ENCODE data around the gene TMEM163. TPM values are rescaled to one million over a fixed set of nuclear protein-coding genes. Genes with fewer than 3 reads are reported as not detected.
"Not testable (repeated sequence)": the region's sequence is repeated elsewhere in the genome, so short reads cannot be mapped to it uniquely, and the experiment has no call there.

The TMEM163 gene
- total RNA-seq, 2 donors from 2014 or later = 0.12 TPM

DNA sequence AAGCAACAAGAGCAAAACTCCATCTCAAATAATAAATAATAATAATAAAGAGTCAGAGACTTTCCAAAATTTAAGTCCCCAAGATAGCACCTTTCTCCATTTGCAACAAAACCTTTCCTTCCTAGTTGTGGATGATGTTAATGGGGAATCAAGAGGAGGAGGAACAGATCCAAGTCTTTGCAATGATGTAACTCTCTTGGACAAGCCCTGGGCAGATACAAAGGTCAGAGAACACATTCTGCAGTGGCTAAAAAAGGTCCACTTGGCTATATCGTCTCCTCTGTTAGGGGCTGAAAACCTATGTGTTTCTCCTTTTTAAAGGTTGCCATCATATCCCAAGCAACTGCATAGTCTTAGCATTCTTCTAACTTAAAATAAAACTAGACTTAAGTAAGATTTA is 151.1 kb downstream of the TMEM163 start:
- no peaks in the 10 kb centered on the region for H3K9me3 Mint-ChIP-seq
- no peak overlapping the region for H3K4me3 Mint-ChIP-seq
- peaks cover 5% of the 10 kb centered on the region for H3K4me1 Mint-ChIP-seq (ENCODE audit: low read depth)
- DNase-seq (no peak), ATAC-seq (replicated peaks in 1 of 2) (no peak)
- no peaks in the 10 kb centered on the region for H3K36me3 Mint-ChIP-seq (ENCODE audit: insufficient read depth in 2 of 2)
- H3K27me3 Mint-ChIP-seq (ENCODE audit: low read depth) = peaks cover 5% of the 10 kb centered on the region
- no peak overlapping the region for H3K27ac Mint-ChIP-seq

DNA sequence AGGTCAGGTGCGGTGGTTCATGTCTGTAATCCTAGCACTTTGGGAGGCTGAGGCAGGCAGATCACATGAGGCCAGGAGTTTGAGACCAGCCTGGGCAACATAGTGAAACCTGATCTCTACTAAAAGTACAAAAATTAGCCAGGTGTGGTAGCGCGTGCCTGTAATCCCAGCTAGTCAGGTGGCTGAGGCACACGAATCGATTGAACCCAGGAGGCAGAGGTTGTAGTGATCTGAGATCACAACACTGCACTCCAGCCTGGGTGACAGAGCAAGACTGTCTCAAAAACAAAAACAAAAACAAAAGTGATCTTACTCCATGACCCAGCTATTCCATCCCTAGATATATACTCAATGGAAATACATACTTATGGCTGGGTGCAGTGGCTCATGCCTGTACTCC is 153.8 kb downstream of the TMEM163 start:
- not testable (repeated sequence) for H3K4me1 Mint-ChIP-seq (ENCODE audit: low read depth); DNase-seq; ATAC-seq (replicated peaks in 1 of 2); H3K36me3 Mint-ChIP-seq (ENCODE audit: insufficient read depth in 2 of 2); H3K27me3 Mint-ChIP-seq (ENCODE audit: low read depth); H3K27ac Mint-ChIP-seq; H3K9me3 Mint-ChIP-seq; H3K4me3 Mint-ChIP-seq

DNA sequence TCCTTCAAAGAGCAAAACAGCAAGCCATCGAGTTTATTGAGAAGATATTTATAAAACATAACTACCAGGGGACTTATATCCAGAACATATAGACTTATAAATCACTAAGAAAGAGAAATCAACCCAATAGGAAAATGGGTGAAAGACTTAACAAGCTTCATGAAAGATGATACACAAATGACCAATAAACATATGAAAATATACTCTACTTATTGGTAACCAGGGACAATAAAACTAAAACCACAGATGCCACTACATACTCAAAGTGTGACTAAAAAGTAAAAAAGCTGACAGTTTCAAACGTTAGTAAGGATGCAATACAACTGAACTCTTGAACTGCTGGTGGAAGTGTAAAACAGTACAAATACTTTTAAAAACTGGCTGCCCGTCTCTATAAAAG is 154.3 kb downstream of the TMEM163 start:
- H3K27ac Mint-ChIP-seq = peak overlapping the region; percentile 44
- ATAC-seq (replicated peaks in 1 of 2) = peak; percentile 61 to 81
- no peaks in the 10 kb centered on the region for H3K36me3 Mint-ChIP-seq (ENCODE audit: insufficient read depth in 2 of 2)
- peaks cover 5% of the 10 kb centered on the region for H3K4me1 Mint-ChIP-seq (ENCODE audit: low read depth)
- peaks cover 10% of the 10 kb centered on the region for H3K27me3 Mint-ChIP-seq (ENCODE audit: low read depth)
- DNase-seq = no peak
- no peak overlapping the region for H3K4me3 Mint-ChIP-seq
- no peaks in the 10 kb centered on the region for H3K9me3 Mint-ChIP-seq

DNA sequence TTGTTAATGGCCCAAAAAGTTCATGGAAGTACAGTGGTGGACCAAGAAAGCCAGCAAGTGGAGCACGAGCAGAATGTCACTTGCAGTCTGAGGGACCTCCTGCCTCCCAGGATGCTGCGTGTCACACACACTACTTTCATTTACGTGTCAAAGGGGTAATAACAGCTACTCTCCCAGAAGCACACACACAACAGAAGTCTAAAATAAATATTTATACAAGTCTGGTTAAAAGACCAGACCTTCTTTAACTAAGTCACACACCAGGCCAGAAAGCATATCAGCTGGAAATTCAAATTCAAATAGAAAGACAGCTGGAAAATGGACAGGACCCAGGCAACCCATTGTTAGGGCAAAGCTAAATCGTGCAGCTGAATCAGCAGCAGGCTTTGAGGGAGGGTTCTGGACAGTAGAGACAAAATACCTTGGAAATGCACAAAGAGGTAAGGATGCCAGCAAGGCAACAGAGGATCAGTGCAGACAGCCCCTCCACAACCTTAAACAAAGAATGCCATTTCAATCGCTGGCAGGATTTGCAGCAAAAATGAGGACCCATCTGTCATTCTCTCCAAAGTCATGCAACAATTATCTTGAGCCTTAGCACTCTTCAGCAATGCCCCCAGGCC is 160.5 kb downstream of the TMEM163 start:
- Mint-ChIP-seq H3K27ac (no peak overlapping the region), H3K9me3 (no peaks in the 10 kb centered on the region), H3K4me3 (no peak overlapping the region), H3K27me3 (ENCODE audit: low read depth) (peaks cover 5% of the 10 kb centered on the region), H3K36me3 (ENCODE audit: insufficient read depth in 2 of 2) (no peaks in the 10 kb centered on the region), H3K4me1 (ENCODE audit: low read depth) (no peaks in the 10 kb centered on the region)
- ATAC-seq (replicated peaks in 1 of 2) (no peak), DNase-seq (no peak)

DNA sequence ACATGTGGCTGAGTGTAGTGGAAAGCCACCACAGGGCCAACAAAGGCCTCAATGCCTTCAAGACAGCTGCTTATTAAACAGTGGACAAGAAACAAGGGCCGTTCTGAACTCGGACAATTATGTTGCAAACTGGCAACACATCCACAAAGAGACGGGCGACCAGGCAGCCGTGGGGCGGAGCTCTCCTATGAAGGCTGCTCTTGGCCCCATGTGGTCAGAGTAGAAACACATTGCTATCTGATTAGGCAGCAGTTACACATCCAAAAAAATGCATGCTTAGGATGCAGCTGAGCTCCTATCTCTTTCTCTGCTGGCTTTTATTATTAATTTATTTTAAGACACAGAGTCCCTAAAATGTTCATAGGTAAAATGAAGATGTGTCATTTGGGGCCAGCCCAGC is 163.4 kb downstream of the TMEM163 start:
- DNase-seq (no peak), ATAC-seq (replicated peaks in 1 of 2) (no peak)
- no peaks in the 10 kb centered on the region for H3K36me3 Mint-ChIP-seq (ENCODE audit: insufficient read depth in 2 of 2)
- H3K4me1 Mint-ChIP-seq (ENCODE audit: low read depth) = no peaks in the 10 kb centered on the region
- no peak overlapping the region for H3K4me3 Mint-ChIP-seq
- H3K27me3 Mint-ChIP-seq (ENCODE audit: low read depth) = no peaks in the 10 kb centered on the region
- H3K9me3 Mint-ChIP-seq = no peaks in the 10 kb centered on the region
- no peak overlapping the region for H3K27ac Mint-ChIP-seq

DNA sequence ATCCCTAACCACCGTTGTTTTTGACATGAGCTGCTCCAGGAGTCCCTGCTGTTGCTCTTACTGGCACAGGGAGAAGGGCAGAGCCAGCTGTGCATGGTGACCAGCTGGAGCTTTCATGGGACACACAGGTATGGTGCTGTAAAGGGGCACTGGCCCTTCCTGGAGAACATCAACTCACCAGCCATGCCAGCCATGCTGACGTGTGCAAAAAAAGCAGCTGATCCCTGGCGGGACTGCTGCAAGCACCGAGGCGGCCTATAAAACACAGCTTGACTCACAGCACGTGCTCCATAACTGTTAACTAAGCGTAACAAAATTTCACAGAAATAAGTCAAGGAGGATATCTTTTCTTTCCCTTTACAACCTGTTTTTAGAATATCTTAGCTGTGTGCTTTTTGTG is 165.1 kb downstream of the TMEM163 start:
- Mint-ChIP-seq H3K27ac (no peak overlapping the region), H3K9me3 (no peaks in the 10 kb centered on the region), H3K36me3 (ENCODE audit: insufficient read depth in 2 of 2) (no peaks in the 10 kb centered on the region), H3K4me3 (no peak overlapping the region), H3K27me3 (ENCODE audit: low read depth) (no peaks in the 10 kb centered on the region), H3K4me1 (ENCODE audit: low read depth) (no peaks in the 10 kb centered on the region)
- no peak for ATAC-seq (replicated peaks in 1 of 2)
- no peak for DNase-seq

DNA sequence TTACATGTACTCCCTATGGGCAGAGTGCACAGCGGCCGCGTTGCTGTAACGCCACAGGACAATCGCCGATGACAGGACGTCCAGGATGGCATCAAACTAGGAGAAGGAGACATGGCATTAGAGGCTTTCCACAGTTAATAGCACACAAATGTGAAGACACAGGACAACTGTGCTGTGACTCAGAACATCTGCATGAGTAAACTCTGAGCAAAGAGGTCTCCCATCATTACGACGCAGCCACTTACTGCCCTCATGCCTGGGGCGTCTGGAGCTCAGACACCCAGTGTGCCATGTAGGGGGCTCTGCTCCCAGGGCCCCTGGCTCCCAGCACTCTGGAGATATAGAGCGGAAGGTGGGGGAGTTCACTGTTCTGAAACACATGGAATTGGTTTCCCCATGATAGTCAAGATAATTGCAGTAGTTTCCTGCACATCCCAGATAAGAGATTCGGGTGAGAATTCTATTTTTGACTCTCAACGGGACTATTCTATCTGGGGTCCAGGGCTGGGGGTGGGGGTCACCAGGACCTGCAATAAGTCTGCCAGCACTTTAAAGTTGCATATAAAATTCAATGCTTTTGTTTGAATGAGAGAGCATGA is 168.1 kb downstream of the TMEM163 start:
- ATAC-seq (replicated peaks in 1 of 2) = no peak

DNA sequence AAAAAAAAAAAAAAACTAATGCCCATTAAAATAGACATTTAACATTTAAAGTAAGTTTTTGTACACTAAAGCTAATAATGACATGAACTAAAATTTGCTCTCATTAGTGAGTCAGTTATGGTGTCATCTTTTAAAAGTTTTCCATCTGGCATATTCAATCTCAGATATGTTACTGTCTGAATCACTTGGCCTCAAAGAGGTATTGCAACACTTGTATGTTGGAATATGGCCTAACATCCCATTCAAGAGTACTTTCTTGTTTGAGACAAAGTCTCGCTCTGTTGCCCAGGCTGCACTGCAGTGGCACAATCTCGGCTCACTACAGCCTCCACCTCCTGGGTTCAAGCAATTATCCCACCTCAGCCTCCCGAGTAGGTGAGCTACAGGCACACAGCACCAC is 169.7 kb downstream of the TMEM163 start:
- Mint-ChIP-seq H3K27ac (no peak overlapping the region), H3K36me3 (ENCODE audit: insufficient read depth in 2 of 2) (no peaks in the 10 kb centered on the region), H3K4me1 (ENCODE audit: low read depth) (no peaks in the 10 kb centered on the region), H3K27me3 (ENCODE audit: low read depth) (peaks cover 11% of the 10 kb centered on the region), H3K9me3 (no peaks in the 10 kb centered on the region), H3K4me3 (no peak overlapping the region)
- ATAC-seq (replicated peaks in 1 of 2) = no peak
- no peak for DNase-seq

More for the DNA sequence above, 168.1 kb downstream of the TMEM163 start:
- no peak overlapping the region for H3K27ac Mint-ChIP-seq
- peaks cover 2% of the 10 kb centered on the region for H3K27me3 Mint-ChIP-seq (ENCODE audit: low read depth)
- H3K36me3 Mint-ChIP-seq (ENCODE audit: insufficient read depth in 2 of 2) = no peaks in the 10 kb centered on the region
- no peaks in the 10 kb centered on the region for H3K9me3 Mint-ChIP-seq
- H3K4me1 Mint-ChIP-seq (ENCODE audit: low read depth) = no peaks in the 10 kb centered on the region
- H3K4me3 Mint-ChIP-seq = no peak overlapping the region
- no peak for DNase-seq

DNA sequence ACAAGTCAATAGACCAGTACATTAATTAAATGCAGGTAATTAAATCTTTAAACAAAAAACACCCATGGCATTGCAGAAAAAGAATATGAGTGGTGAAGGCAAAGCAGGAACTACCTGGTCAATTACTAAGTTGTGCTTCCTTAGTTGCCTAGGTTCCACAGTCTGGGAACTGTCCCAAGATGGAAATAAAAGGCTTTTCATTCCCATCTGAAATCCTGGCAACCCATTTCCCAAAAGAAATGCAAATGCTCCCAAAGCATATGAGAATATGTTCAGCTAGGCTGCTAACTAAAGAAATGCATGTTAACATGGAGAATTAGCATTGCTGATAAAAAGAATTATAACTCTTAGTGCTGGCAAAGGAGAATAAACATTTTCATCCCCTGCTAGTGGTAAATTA is 177.8 kb downstream of the TMEM163 start:
- Mint-ChIP-seq H3K27ac (no peak overlapping the region), H3K9me3 (no peaks in the 10 kb centered on the region), H3K27me3 (ENCODE audit: low read depth) (peaks cover 11% of the 10 kb centered on the region), H3K4me1 (ENCODE audit: low read depth) (no peaks in the 10 kb centered on the region), H3K4me3 (no peak overlapping the region), H3K36me3 (ENCODE audit: insufficient read depth in 2 of 2) (no peaks in the 10 kb centered on the region)
- no peak for ATAC-seq (replicated peaks in 1 of 2)
- no peak for DNase-seq

DNA sequence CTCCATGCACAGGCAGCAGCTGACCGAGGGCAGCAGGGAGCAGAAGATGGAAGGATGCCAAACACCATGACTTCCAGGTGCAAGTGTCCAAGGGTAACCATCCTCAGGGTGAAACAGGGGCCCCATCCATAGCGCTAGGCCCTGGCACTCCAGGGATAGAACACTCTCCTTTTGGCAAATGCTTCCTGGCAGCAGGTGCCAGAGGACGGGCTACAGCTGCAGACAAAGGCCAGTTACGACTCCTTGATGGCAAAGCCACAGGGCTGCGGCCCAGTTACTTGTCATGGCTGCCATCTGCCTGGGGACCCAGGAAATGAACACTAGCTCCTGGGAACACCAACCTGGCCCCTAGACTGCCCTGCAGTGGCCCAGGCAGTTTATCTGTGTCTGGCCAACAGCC is 178.8 kb downstream of the TMEM163 start:
- peaks cover 2% of the 10 kb centered on the region for H3K27me3 Mint-ChIP-seq (ENCODE audit: low read depth)
- H3K9me3 Mint-ChIP-seq = no peaks in the 10 kb centered on the region
- no peaks in the 10 kb centered on the region for H3K36me3 Mint-ChIP-seq (ENCODE audit: insufficient read depth in 2 of 2)
- no peak overlapping the region for H3K4me3 Mint-ChIP-seq
- no peak for ATAC-seq (replicated peaks in 1 of 2)
- H3K27ac Mint-ChIP-seq = no peak overlapping the region
- DNase-seq = no peak
- H3K4me1 Mint-ChIP-seq (ENCODE audit: low read depth) = no peaks in the 10 kb centered on the region

DNA sequence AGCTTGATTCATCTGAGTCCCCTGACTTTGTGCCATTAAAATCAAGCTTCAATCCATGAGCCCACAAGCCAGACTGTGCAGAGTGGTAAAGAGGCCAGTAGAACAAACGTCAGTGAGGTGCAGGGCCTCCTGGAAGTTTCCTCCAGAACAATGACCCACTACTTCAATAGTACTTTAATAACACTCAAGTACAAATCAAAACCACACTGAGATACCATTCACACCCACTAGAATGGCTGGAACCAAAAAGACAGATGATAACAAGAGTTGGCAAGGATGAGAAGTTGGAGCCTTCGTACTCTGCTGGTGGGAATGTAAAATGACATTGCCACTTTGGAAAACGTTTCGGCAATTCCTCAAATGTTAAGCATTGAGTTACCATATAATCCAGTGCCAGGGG is 181.1 kb downstream of the TMEM163 start:
- Mint-ChIP-seq H3K4me1 (ENCODE audit: low read depth) (no peaks in the 10 kb centered on the region), H3K9me3 (no peaks in the 10 kb centered on the region), H3K4me3 (no peak overlapping the region), H3K36me3 (ENCODE audit: insufficient read depth in 2 of 2) (no peaks in the 10 kb centered on the region), H3K27ac (no peak overlapping the region), H3K27me3 (ENCODE audit: low read depth) (no peaks in the 10 kb centered on the region)
- DNase-seq = no peak
- no peak for ATAC-seq (replicated peaks in 1 of 2)

DNA sequence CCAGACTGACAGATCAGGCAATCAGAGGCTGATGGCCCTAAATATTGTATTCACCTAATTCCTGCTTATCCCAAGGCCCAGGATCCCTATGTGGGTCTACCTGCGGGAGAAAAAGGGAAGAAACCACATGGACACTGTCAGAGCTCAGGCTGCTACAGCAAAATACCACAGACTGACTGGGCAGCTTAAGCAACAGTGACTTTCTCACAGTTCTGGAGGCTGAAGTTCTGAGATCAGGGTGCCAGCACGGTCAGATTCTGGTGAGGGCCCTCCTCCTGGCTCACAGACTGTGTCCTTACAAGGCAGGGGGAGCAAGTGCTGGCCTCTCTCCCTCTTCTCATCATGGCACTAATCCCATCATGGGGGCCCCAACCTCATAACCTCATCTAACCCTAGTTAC is 181.7 kb downstream of the TMEM163 start:
- DNase-seq = no peak
- no peak overlapping the region for H3K4me3 Mint-ChIP-seq
- ATAC-seq (replicated peaks in 1 of 2) = no peak
- no peaks in the 10 kb centered on the region for H3K4me1 Mint-ChIP-seq (ENCODE audit: low read depth)
- no peaks in the 10 kb centered on the region for H3K36me3 Mint-ChIP-seq (ENCODE audit: insufficient read depth in 2 of 2)
- H3K27me3 Mint-ChIP-seq (ENCODE audit: low read depth) = no peaks in the 10 kb centered on the region
- no peak overlapping the region for H3K27ac Mint-ChIP-seq
- H3K9me3 Mint-ChIP-seq = no peaks in the 10 kb centered on the region

DNA sequence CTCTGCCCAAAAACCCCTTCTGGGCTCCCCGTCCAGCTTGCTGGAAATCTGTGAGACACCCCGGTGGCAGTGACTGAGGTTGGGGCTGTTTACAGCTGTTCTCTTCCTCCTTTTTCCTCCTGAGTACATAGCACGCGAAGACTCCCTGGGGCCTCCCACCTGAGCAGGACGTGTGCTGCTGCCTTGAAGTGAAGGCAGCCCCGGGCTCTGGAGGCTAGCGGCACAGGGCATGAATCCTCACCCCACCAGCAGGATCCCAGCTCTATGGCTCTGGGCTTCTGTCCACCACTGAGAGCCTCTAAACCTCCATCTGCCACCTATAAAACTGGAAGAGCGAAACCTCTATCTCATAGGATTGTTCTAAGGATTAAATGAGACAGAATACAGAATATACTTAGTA is 182.5 kb downstream of the TMEM163 start:
- ATAC-seq (replicated peaks in 1 of 2) (no peak), DNase-seq (no peak)
- Mint-ChIP-seq H3K4me1 (ENCODE audit: low read depth) (no peaks in the 10 kb centered on the region), H3K9me3 (no peaks in the 10 kb centered on the region), H3K27ac (no peak overlapping the region), H3K4me3 (no peak overlapping the region), H3K27me3 (ENCODE audit: low read depth) (no peaks in the 10 kb centered on the region), H3K36me3 (ENCODE audit: insufficient read depth in 2 of 2) (no peaks in the 10 kb centered on the region)

DNA sequence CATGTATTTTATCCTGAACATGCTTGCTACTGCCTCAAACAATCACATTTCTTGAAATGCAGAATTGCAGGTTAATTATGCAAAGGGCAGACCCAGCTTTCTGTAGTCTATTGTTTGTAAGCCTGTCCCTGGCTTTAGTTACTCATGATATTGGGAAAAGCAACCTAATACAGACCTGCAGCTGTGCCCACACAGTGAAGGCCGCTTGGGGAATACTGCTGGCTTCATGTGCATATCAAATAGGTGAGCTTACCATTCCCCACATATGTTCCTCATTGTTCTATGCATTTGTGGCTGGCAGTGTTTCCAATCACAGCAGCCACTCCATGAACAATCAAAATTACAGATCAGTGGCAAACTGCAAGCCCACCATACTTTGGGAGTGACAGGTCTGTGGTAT is 186.3 kb downstream of the TMEM163 start:
- H3K4me1 Mint-ChIP-seq (ENCODE audit: low read depth) = no peaks in the 10 kb centered on the region
- ATAC-seq (replicated peaks in 1 of 2) = no peak
- no peak overlapping the region for H3K4me3 Mint-ChIP-seq
- no peaks in the 10 kb centered on the region for H3K27me3 Mint-ChIP-seq (ENCODE audit: low read depth)
- no peak for DNase-seq
- H3K36me3 Mint-ChIP-seq (ENCODE audit: insufficient read depth in 2 of 2) = no peaks in the 10 kb centered on the region
- no peak overlapping the region for H3K27ac Mint-ChIP-seq
- H3K9me3 Mint-ChIP-seq = no peaks in the 10 kb centered on the region

Data from activated T-cell treated with anti-CD3 and anti-CD28 coated beads, Interleukin-2, amount 50 U/mL, for 72 hours (primary cell).